C4-2B (cell line): ENCODE measurements around the gene MACROD1.
"Not testable (repeated sequence)": the region's sequence is repeated elsewhere in the genome, so short reads cannot be mapped to it uniquely, and the experiment has no call there.

ENCODE experiments used
- H3K27ac ChIP-seq: fragments of 450-650 bp; 2 replicates; pipeline ENCODE4 v1.5.1; 2017
- CTCF ChIP-seq: fragments of 450-650 bp; conservative IDR thresholded peaks from 2 replicates; pipeline ENCODE4 v1.5.1; 2017; ENCODE audit warnings: mild to moderate bottlenecking
- ZFX ChIP-seq: fragments of 450-650 bp; IDR thresholded peaks from 2 replicates; pipeline ENCODE4 v1.6.1; 2017

MACROD1 gene

GRCh38 chr11:63966444-63966843 is 199.5 kb downstream of the MACROD1 start:
- TF ChIP-seq CTCF (no peak), ZFX (no peak)

DNA sequence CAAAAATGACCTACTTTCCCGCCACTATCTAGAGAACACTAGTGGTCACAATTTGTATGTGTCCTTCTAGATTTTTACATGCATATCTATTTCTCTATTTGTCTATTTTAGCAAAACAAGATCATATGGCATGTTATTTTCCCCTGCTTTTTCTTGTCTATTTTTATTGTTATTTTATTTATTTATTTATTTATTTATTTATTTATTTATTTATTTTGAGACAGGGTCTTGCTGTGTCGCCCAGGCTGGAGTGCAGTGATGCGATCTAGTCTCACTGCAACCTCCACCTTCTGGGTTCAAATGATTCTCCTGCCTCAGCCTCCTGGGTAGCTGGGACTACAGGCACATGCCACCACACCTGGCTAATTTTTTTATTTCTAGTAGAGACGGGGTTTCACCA is 202.0 kb downstream of the MACROD1 start:
- H3K27ac ChIP-seq, result not testable (repeated sequence)

More at GRCh38 chr11:63966444-63966843, 199.5 kb downstream of the MACROD1 start:
- no peak overlapping the region for H3K27ac ChIP-seq

DNA sequence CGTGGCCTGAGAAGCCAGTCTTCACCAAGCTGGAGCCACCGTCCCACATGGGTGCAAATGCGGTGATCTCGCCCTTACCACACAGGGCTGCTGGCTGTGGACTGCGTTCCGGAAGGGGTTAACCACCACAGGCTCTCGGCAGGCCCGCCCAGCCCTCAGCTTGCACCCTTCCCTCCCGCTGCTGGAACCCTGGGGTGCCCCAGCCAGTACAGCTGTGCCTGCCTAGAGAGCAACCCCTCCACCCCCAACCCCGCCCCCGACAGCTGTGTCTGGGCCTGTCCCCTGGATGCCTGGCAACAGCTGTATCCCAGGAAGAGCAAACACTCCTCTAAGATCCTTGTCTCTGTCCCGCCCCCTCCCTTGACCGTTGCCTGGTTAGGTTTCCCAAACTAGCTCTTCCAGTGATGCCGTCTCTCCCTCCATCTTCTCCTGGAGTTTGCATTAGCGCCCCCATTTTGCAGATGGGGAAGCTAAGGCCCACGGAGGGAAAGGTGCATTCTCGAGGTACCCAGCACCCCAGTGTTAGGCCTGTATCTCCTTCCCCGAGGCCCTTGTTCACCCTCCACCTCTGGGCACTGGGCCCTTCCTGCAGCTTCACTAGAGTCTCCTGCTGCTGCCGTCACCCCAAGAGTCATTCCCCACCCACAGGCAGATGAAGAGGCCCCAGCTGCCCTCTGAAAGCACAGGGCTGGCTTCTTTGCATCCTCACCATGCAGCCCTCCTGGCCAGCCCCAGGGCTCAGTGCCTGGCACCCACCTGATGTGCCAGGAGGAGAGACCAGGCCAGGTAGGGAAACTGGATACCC is 204.1 kb downstream of the MACROD1 start:
- TF ChIP-seq CTCF (no peak), ZFX (no peak)
- no peak overlapping the region for H3K27ac ChIP-seq

DNA sequence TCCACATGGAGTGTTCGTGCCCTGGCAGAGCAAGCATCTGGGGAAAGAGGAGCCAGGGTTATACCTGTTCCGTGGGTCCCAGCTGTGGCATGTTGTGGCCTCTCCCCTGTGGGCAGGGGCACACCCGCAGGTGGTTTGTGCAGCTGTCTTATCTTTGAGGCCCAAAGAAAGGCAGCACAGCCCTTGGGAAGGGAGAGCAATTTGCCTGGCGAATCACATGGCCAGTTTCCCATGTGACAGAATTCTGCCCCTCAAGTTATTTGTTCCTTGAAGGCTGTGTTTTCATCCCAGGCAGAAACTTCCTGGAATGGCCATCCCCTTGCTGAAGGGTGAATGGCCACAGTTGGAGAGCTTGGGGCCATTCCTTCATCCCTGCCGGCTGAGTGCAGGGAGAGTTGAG is 207.9 kb downstream of the MACROD1 start:
- TF ChIP-seq CTCF (no peak), ZFX (no peak)
- no peak overlapping the region for H3K27ac ChIP-seq

DNA sequence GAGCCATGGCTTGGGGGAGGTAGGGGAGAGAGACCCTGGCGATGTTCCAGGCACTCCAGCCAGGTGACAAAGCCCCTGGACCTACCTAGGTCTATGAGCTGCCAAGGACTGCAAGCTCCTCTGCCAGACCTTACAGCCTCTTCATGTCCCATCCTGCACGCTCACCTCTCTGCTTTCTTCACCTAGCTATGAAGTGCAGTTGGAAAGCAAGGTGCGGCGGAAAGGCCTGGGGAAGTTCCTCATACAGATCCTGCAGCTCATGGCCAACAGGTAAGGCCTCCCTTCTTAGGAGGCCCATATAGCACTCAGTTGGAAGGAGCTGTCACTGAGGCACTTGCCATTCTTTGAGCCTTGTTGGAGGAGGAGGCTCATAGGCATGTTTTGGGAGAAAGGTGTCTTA is 213.3 kb downstream of the MACROD1 start:
- H3K27ac ChIP-seq, result no peak overlapping the region
- TF ChIP-seq CTCF, result no peak
- no peak for TF ChIP-seq ZFX

- no peak overlapping the region for H3K27ac ChIP-seq
- no peak for TF ChIP-seq CTCF
- TF ChIP-seq ZFX, result no peak
Measured at GRCh38 chr11:63951779-63952536, 214.0 kb downstream of the MACROD1 start.
